Ectodermal cell (in vitro differentiated cells): ENCODE data around the gene GBX2.
"Not testable (repeated sequence)": the region's sequence is repeated elsewhere in the genome, so short reads cannot be mapped to it uniquely, and the experiment has no call there.

Experiments used
- H3K27ac ChIP-seq: 2 replicates; pipeline ENCODE4 v1.7.0; 2013; ENCODE audit warnings: mild to moderate bottlenecking, low read depth, low read length; ENCODE audit not compliant: insufficient read depth, poor library complexity, severe bottlenecking
- H3K27me3 ChIP-seq: 2 replicates; pipeline ENCODE4 v1.7.0; 2013; ENCODE audit warnings: mild to moderate bottlenecking, low read length; ENCODE audit not compliant: insufficient read depth, control insufficient read depth, poor library complexity, severe bottlenecking
- H3K36me3 ChIP-seq: one replicate; pipeline ENCODE4 v1.7.0; 2013; ENCODE audit warnings: low read length; ENCODE audit not compliant: control insufficient read depth, insufficient read depth
- H3K4me1 ChIP-seq: one replicate; pipeline ENCODE4 v1.7.0; 2013; ENCODE audit warnings: low read length; ENCODE audit not compliant: control insufficient read depth, insufficient read depth
- H3K4me3 ChIP-seq: 2 replicates; pipeline ENCODE4 v1.7.0; 2013; ENCODE audit warnings: low read depth, low read length, control low read depth; ENCODE audit not compliant: insufficient read depth
- H3K9me3 ChIP-seq: 2 replicates; pipeline ENCODE4 v1.7.0; 2013; ENCODE audit warnings: mild to moderate bottlenecking, low read length, moderate library complexity; ENCODE audit not compliant: control insufficient read depth
- WGBS, 2 experiments: methylation state at CpG; one replicate each; pipeline ENCODE4 v1.1.7; 2013; ENCODE audit warnings: missing lambda C conversion rate in 2 of 2; 5-methylcytosine and 5-hydroxymethylcytosine counted together

The GBX2 gene

GRCh38 chr2:236156095-236156859 is 11.9 kb downstream of the GBX2 start:
- peaks cover 19% of the 10 kb centered on the region for H3K4me1 ChIP-seq
- H3K4me3 ChIP-seq, result no peak overlapping the region
- peaks cover 73% of the 10 kb centered on the region for H3K27me3 ChIP-seq
- H3K27ac ChIP-seq, result no peak overlapping the region
- WGBS, 2 experiments, result 91 to 94% methylated on average over 16 of the region's 16 CpGs
- H3K9me3 ChIP-seq, result no peaks in the 10 kb centered on the region
- H3K36me3 ChIP-seq, result no peaks in the 10 kb centered on the region

- 92 to 95% methylated on average over 3 of the region's 3 CpGs for WGBS, 2 experiments
- Histone ChIP-seq H3K27me3 (peaks cover 65% of the 10 kb centered on the region), H3K4me3 (no peak overlapping the region)
Observed at GRCh38 chr2:236155406-236155805, 12.8 kb downstream of the GBX2 start.

GRCh38 chr2:236146436-236146835 is 21.8 kb downstream of the GBX2 start:
- Histone ChIP-seq H3K4me3 (no peak overlapping the region), H3K27ac (no peak overlapping the region), H3K36me3 (no peaks in the 10 kb centered on the region), H3K9me3 (no peaks in the 10 kb centered on the region), H3K27me3 (peaks cover 9% of the 10 kb centered on the region), H3K4me1 (no peaks in the 10 kb centered on the region)
- WGBS, 2 experiments, result 93 to 94% methylated on average over 6 of the region's 7 CpGs

More at GRCh38 chr2:236155406-236155805, 12.8 kb downstream of the GBX2 start:
- no peaks in the 10 kb centered on the region for H3K9me3 ChIP-seq
- H3K36me3 ChIP-seq, result no peaks in the 10 kb centered on the region
- peaks cover 12% of the 10 kb centered on the region for H3K4me1 ChIP-seq
- no peak overlapping the region for H3K27ac ChIP-seq

- no peaks in the 10 kb centered on the region for H3K36me3 ChIP-seq
- peaks cover 9% of the 10 kb centered on the region for H3K27me3 ChIP-seq
- H3K4me1 ChIP-seq, result no peaks in the 10 kb centered on the region
- no peaks in the 10 kb centered on the region for H3K9me3 ChIP-seq
- H3K4me3 ChIP-seq, result no peak overlapping the region
- WGBS, 2 experiments, result 94 to 95% methylated on average over 10 of the region's 10 CpGs
- no peak overlapping the region for H3K27ac ChIP-seq
Observed at GRCh38 chr2:236143811-236144210, 24.4 kb downstream of the GBX2 start.

- not testable (repeated sequence) for H3K27ac ChIP-seq, H3K27me3 ChIP-seq, H3K36me3 ChIP-seq, H3K4me3 ChIP-seq, H3K4me1 ChIP-seq, H3K9me3 ChIP-seq
- WGBS, 2 experiments, result 89% methylated on average over 11 of the region's 11 CpGs
Observed at GRCh38 chr2:236141616-236142015, 26.6 kb downstream of the GBX2 start.

GRCh38 chr2:236137066-236137465 is 31.1 kb downstream of the GBX2 start:
- Histone ChIP-seq H3K36me3 (no peaks in the 10 kb centered on the region), H3K27me3 (no peaks in the 10 kb centered on the region), H3K4me1 (no peaks in the 10 kb centered on the region), H3K27ac (no peak overlapping the region), H3K4me3 (no peak overlapping the region), H3K9me3 (no peaks in the 10 kb centered on the region)
- 93 to 95% methylated on average over 10 of the region's 10 CpGs for WGBS, 2 experiments

GRCh38 chr2:236136538-236136937 is 31.6 kb downstream of the GBX2 start:
- WGBS, 2 experiments, result 93 to 95% methylated on average over 19 of the region's 19 CpGs
- H3K4me3 ChIP-seq, result no peak overlapping the region

GRCh38 chr2:236133410-236134012 is 34.7 kb downstream of the GBX2 start:
- Histone ChIP-seq H3K4me3 (no peak overlapping the region), H3K27ac (no peak overlapping the region), H3K4me1 (no peaks in the 10 kb centered on the region), H3K36me3 (no peaks in the 10 kb centered on the region), H3K9me3 (no peaks in the 10 kb centered on the region), H3K27me3 (no peaks in the 10 kb centered on the region)
- 89 to 91% methylated on average over 10 to 11 of the region's 12 CpGs for WGBS, 2 experiments

More at GRCh38 chr2:236136538-236136937, 31.6 kb downstream of the GBX2 start:
- no peaks in the 10 kb centered on the region for H3K27me3 ChIP-seq
- no peaks in the 10 kb centered on the region for H3K9me3 ChIP-seq
- no peak overlapping the region for H3K27ac ChIP-seq
- no peaks in the 10 kb centered on the region for H3K4me1 ChIP-seq
- no peaks in the 10 kb centered on the region for H3K36me3 ChIP-seq

- H3K27me3 ChIP-seq, result no peaks in the 10 kb centered on the region
- H3K9me3 ChIP-seq, result no peaks in the 10 kb centered on the region
- H3K4me1 ChIP-seq, result no peaks in the 10 kb centered on the region
- H3K36me3 ChIP-seq, result no peaks in the 10 kb centered on the region
- 77 to 81% methylated on average over 9 to 10 of the region's 10 CpGs for WGBS, 2 experiments
- H3K27ac ChIP-seq, result no peak overlapping the region
- H3K4me3 ChIP-seq, result no peak overlapping the region
Observed at GRCh38 chr2:236131073-236131692, 37.0 kb downstream of the GBX2 start.

GRCh38 chr2:236130349-236130998 is 37.7 kb downstream of the GBX2 start:
- H3K36me3 ChIP-seq, result peaks cover 3% of the 10 kb centered on the region
- no peak overlapping the region for H3K4me3 ChIP-seq
- no peaks in the 10 kb centered on the region for H3K4me1 ChIP-seq
- no peaks in the 10 kb centered on the region for H3K9me3 ChIP-seq
- 89% methylated on average over 6 of the region's 6 CpGs for WGBS, 2 experiments
- no peak overlapping the region for H3K27ac ChIP-seq
- no peaks in the 10 kb centered on the region for H3K27me3 ChIP-seq
